B cell (primary cell): ENCODE results near the gene UBTD1.

Experiments
- CTCF ChIP-seq: fragments of 200-600 bp; IDR thresholded peaks from one replicate; pipeline ENCODE4 v1.8.0; 2022; ENCODE audit warnings: antibody characterized with exemption, mild to moderate bottlenecking
- EZH2 ChIP-seq: IDR thresholded peaks from 2 replicates; pipeline ENCODE4 v1.6.1; 2012; ENCODE audit warnings: borderline replicate concordance, low read depth, mild to moderate bottlenecking, moderate library complexity, low read length; ENCODE audit not compliant: insufficient read depth, poor library complexity, severe bottlenecking

DNA sequence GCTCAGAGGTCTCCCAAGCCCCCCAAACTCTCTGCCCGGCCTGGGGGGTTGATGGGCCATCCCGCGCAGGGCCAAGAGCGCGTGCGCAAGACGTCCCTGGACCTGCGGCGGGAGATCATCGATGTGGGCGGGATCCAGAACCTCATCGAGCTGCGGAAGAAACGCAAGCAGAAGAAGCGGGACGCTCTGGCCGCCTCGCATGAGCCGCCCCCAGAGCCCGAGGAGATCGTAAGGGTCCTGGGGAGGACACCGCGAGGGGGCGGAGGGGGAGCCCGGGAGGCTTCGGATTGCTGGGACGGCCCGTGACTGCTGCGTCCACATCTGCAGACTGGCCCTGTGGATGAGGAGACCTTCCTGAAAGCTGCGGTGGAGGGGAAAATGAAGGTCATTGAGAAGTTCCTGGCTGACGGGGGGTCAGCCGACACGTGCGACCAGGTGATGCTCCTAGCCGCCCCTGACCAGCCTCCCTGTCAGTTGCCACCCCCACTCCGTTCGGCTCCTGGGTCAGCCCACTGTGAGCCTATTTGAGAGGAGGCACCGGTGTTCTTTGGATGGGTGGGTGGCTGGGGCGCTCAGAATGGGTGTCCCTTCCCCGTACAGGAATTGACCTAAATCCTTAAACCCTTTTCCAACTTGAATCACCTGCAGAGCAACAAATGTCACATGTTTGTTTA, 79.6 kb downstream of the UBTD1 start:
- no peak for TF ChIP-seq CTCF
- no peak for TF ChIP-seq EZH2
